ENCODE results near the gene DLX6. TPM values are rescaled to one million over a fixed set of nuclear protein-coding genes. Genes with fewer than 3 reads are reported as not detected.

The DLX6 gene
- total RNA-seq, 1 experiment from 2014 or later = not detected

DNA sequence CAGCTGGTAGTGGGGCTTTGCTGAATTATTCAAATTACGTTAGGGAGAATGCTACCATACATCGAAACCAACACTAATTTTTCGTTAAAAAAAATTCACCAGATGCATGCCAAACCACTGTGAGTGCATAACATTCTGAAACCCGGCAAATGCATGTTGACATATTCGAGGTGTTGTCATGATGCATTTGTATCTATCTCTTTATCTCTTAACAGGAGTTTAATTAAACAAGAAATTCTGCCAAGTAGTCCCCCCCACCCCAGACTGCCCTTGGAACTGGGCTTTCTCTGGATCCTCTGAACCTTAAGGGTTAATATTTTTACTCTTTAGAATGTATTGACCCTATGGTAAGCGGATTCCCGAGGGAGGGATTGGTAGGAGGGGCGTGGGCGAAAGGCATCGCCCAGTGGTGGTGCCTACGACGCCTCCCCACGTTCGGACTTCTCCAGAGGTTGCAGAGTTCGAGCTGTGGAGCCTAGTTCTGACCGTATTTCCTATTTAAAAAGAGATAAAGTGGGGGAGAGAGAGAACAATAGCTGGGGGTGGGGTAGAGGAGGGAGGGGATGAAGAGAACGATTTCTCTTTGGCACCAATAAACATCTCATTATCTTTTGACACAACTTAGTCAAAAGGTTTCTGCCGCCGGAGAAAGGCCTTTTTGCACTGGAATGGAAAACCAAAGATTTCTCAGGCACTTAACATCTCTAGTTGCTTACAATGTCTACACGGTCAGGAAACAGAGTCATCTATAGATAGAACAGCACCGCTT is 7.2 kb downstream of the DLX6 start (continued):
- TF ChIP-seq ZFX (IDR thresholded peaks at IDR 0.05) (no peak), EZH2phosphoT487 (IDR thresholded peaks at IDR 0.05; ENCODE audit: borderline replicate concordance) (no peak), ELF1 (IDR thresholded peaks at IDR 0.05; ENCODE audit: borderline replicate concordance, low read depth) (no peak)

DNA sequence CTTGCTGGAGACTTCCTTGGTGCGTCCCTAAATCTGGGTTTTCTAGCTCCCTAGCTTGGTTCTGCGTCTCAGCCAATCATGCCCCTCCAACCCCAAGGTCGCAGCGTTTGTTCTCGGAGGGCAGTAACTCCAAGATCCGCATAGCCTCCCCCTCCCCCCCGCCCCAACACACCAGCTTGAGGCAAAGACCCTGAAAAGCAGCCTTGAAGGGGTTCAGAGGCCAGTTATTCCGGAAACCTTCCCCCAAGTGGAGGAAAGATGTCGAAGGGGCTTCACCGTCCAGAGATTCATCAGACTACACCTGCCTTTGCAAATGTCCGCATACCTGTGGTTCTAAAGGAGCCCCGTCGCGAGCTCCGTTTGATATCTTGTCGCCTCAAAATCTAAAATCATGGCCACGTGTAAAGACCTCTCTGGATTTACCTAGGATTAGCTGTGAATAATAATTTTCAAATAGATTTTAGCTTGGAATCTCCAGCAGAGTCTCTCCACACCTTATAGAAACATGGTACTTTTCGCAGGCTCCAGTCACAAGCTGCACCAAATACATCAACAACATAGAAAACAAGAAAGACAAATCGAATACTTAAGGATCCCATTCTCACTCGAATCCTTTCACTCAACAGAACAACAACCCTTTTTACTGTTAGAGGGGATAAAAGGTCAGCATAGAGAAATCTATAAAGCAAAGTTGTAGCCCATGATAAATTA is 7.9 kb downstream of the DLX6 start:
- no peak for ATAC-seq
- no TSS peak for BruUV-seq (replicated peaks)

More for the DNA sequence above, 7.9 kb downstream of the DLX6 start:
- CTCF ChIA-PET = no interaction called here
- no peak overlapping the region for H3K27ac ChIP-seq (ENCODE audit: low read depth, low read length)
- no peak overlapping the region for H3K4me2 ChIP-seq (ENCODE audit: low read length)
- no peak overlapping the region for H3K9ac ChIP-seq (ENCODE audit: low read length)
- H3K36me3 ChIP-seq (ENCODE audit: control insufficient read depth in 1 of 2, insufficient read depth in 2 of 2, low read length in 2 of 2) = no peaks in the 10 kb centered on the region
- peaks cover 72% of the 10 kb centered on the region for H3K27me3 ChIP-seq (ENCODE audit: insufficient read depth, low read length)
- no peaks in the 10 kb centered on the region for H3K9me2 ChIP-seq (ENCODE audit: insufficient read depth)
- TF ChIP-seq POLR2A (IDR thresholded peaks at IDR 0.05; ENCODE audit: borderline replicate concordance, extremely low read depth, insufficient read depth, insufficient read length) (no peak), ELF1 (IDR thresholded peaks at IDR 0.05; ENCODE audit: borderline replicate concordance, low read depth) (no peak), EZH2phosphoT487 (IDR thresholded peaks at IDR 0.05; ENCODE audit: borderline replicate concordance) (no peak)
- TF ChIP-seq, protein P1, sequence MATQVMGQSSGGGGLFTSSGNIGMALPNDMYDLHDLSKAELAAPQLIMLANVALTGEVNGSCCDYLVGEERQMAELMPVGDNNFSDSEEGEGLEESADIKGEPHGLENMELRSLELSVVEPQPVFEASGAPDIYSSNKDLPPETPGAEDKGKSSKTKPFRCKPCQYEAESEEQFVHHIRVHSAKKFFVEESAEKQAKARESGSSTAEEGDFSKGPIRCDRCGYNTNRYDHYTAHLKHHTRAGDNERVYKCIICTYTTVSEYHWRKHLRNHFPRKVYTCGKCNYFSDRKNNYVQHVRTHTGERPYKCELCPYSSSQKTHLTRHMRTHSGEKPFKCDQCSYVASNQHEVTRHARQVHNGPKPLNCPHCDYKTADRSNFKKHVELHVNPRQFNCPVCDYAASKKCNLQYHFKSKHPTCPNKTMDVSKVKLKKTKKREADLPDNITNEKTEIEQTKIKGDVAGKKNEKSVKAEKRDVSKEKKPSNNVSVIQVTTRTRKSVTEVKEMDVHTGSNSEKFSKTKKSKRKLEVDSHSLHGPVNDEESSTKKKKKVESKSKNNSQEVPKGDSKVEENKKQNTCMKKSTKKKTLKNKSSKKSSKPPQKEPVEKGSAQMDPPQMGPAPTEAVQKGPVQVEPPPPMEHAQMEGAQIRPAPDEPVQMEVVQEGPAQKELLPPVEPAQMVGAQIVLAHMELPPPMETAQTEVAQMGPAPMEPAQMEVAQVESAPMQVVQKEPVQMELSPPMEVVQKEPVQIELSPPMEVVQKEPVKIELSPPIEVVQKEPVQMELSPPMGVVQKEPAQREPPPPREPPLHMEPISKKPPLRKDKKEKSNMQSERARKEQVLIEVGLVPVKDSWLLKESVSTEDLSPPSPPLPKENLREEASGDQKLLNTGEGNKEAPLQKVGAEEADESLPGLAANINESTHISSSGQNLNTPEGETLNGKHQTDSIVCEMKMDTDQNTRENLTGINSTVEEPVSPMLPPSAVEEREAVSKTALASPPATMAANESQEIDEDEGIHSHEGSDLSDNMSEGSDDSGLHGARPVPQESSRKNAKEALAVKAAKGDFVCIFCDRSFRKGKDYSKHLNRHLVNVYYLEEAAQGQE (IDR thresholded peaks at IDR 0.05; ENCODE audit: low read depth) = no peak
- TF ChIP-seq, protein P2, sequence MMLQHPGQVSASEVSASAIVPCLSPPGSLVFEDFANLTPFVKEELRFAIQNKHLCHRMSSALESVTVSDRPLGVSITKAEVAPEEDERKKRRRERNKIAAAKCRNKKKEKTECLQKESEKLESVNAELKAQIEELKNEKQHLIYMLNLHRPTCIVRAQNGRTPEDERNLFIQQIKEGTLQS (IDR thresholded peaks at IDR 0.05) = no peak
- DNase-seq (ENCODE audit: low read depth, low spot score) = no peak
- H3K4me1 ChIP-seq (ENCODE audit: control insufficient read depth in 1 of 2, insufficient read depth in 2 of 2, low read length in 2 of 2) = no peaks in the 10 kb centered on the region
- intact Hi-C loops (cut with micrococcal nuclease) = no loop called here
- no peaks in the 10 kb centered on the region for H3K79me2 ChIP-seq (ENCODE audit: insufficient read depth, low read length)
- no peak overlapping the region for H3K4me3 ChIP-seq (replicated peaks in 1 of 2; ENCODE audit: low read depth in 1 of 2, low read length in 2 of 2)
- POLR2A ChIA-PET = no interaction called here
- no peaks in the 10 kb centered on the region for H3K9me3 ChIP-seq (ENCODE audit: control insufficient read depth in 1 of 2, insufficient read depth in 1 of 2, low read depth in 1 of 2, low read length in 2 of 2)
- RAD21 ChIA-PET (ENCODE audit: low non-redundant PET in 1 of 2, low total read pairs in 2 of 2, uncharacterized antibody in 2 of 2, unreplicated experiment in 2 of 2) = no interaction called here
- H4K20me1 ChIP-seq (ENCODE audit: insufficient read depth) = no peaks in the 10 kb centered on the region
- H2AFZ ChIP-seq (ENCODE audit: low read depth, low read length, poor library complexity, severe bottlenecking) = no peak overlapping the region
